ENCODE results near the gene HPCAL1. TPM values are rescaled to one million over a fixed set of nuclear protein-coding genes. Genes with fewer than 3 reads are reported as not detected.
"Not testable (repeated sequence)": the region's sequence is repeated elsewhere in the genome, so short reads cannot be mapped to it uniquely, and the experiment has no call there.

Gene HPCAL1
- total and polyA plus RNA-seq, 2 experiments from 2014 or later = 8.3 to 25.4 TPM

GRCh38 chr2:10263526-10263925 is 39.2 kb upstream of the HPCAL1 start:
- not testable (repeated sequence) for H3K27me3 Mint-ChIP-seq (ENCODE audit: insufficient read depth, low read depth, poor library complexity); DNase-seq (ENCODE audit: low spot score); H3K79me2 ChIP-seq (replicated peaks; ENCODE audit: insufficient read depth); H3K27ac ChIP-seq (ENCODE audit: low read depth); H3K36me3 ChIP-seq (ENCODE audit: insufficient read depth); H3K36me3 Mint-ChIP-seq (ENCODE audit: low read depth); H4K20me1 ChIP-seq (replicated peaks; ENCODE audit: insufficient read depth); H3F3A ChIP-seq (replicated peaks; ENCODE audit: low read depth); H3K9me3 Mint-ChIP-seq; ATAC-seq; H3K4me3 Mint-ChIP-seq; H3K27ac Mint-ChIP-seq; H3K27me3 ChIP-seq (ENCODE audit: insufficient read depth); H3K4me3 ChIP-seq; H3K4me1 Mint-ChIP-seq; H3K4me2 ChIP-seq; H3K4me1 ChIP-seq (ENCODE audit: insufficient read depth); H3K9me2 ChIP-seq (ENCODE audit: insufficient read depth); H2AFZ ChIP-seq

GRCh38 chr2:10264506-10265328 is 38.0 kb upstream of the HPCAL1 start:
- Histone ChIP-seq H3K27ac (ENCODE audit: low read depth) (no peak overlapping the region), H3K4me1 (ENCODE audit: insufficient read depth) (peaks cover 10% of the 10 kb centered on the region; the same call in 1 of the 2 replicates), H2AFZ (no peak overlapping the region), H3K4me2 (no peak overlapping the region), H3F3A (replicated peaks; ENCODE audit: low read depth) (no peaks in the 10 kb centered on the region), H3K79me2 (replicated peaks; ENCODE audit: insufficient read depth) (no peaks in the 10 kb centered on the region), H3K9me2 (ENCODE audit: insufficient read depth) (no peaks in the 10 kb centered on the region), H4K20me1 (replicated peaks; ENCODE audit: insufficient read depth) (no peaks in the 10 kb centered on the region), H3K27me3 (ENCODE audit: insufficient read depth) (no peaks in the 10 kb centered on the region), H3K36me3 (ENCODE audit: insufficient read depth) (no peaks in the 10 kb centered on the region), H3K4me3 (no peak overlapping the region)
- Mint-ChIP-seq H3K9me3 (no peaks in the 10 kb centered on the region), H3K36me3 (ENCODE audit: low read depth) (no peaks in the 10 kb centered on the region), H3K4me1 (peaks cover 7% of the 10 kb centered on the region), H3K4me3 (no peak overlapping the region), H3K27ac (no peak overlapping the region), H3K27me3 (ENCODE audit: insufficient read depth, low read depth, poor library complexity) (peaks cover 6% of the 10 kb centered on the region)
- no peak for DNase-seq (ENCODE audit: low spot score)
- no peak for ATAC-seq
- TF ChIP-seq REST (IDR thresholded peaks at IDR 0.05; ENCODE audit: unreplicated experiment) = no peak
- no peak for TF ChIP-seq CREB1 (CRISPR knock-in tag; IDR thresholded peaks at IDR 0.05; ENCODE audit: low read depth)
- TF ChIP-seq JUNB (IDR thresholded peaks at IDR 0.05; ENCODE audit: unreplicated experiment) = no peak
- TF ChIP-seq EZH2phosphoT487 (IDR thresholded peaks at IDR 0.05; ENCODE audit: unreplicated experiment) = no peak
- TF ChIP-seq ZNF331 (CRISPR knock-in tag; IDR thresholded peaks at IDR 0.05; ENCODE audit: low read depth) = no peak
- no peak for TF ChIP-seq CTCF (conservative IDR thresholded peaks at IDR 0.05; ENCODE audit: low read depth in 2 of 2)
- TF ChIP-seq STAT1 (IDR thresholded peaks at IDR 0.05; ENCODE audit: unreplicated experiment) = no peak
- no peak for TF ChIP-seq NANOG (IDR thresholded peaks at IDR 0.05; ENCODE audit: borderline replicate concordance)
- no peak for TF ChIP-seq EZH2 (IDR thresholded peaks at IDR 0.05; ENCODE audit: low read depth, unreplicated experiment)
- no peak for TF ChIP-seq POLR2AphosphoS5 (IDR thresholded peaks at IDR 0.05; ENCODE audit: low read depth)
- TF ChIP-seq ETS1 (IDR thresholded peaks at IDR 0.05) = no peak

Data from GM23338 (cell line).